Frontal cortex (tissue), 4 donors: ENCODE results near the gene APOBEC2. TPM values are rescaled to one million over a fixed set of nuclear protein-coding genes. Genes with fewer than 3 reads are reported as not detected.
"Not testable (repeated sequence)": the region's sequence is repeated elsewhere in the genome, so short reads cannot be mapped to it uniquely, and the experiment has no call there.

Experiments used
- DNase-seq, 2 donors: peaks; one replicate each; pipeline ENCODE4 v3.0.0; 2012; ENCODE audit warnings: low spot score in 2 of 2
- FAIRE-seq: peaks from 2 replicates; lab custom pipeline; 2012; peaks lifted over from hg19 to GRCh38; lab: Jason Lieb, UNC
- total RNA-seq: library from RNA; depleted of rRNA; stranded (reverse); fragments of >200 nt; gene quantifications from one replicate; pipeline ENCODE4 v1.2.3, GENCODE V29; 2014
- donor health status: control.
- donor health status: control.
- donor health status: control.

Gene APOBEC2
- total RNA-seq: not detected

GRCh38 chr6:41053041-41053440, at the start of gene APOBEC2:
APOBEC2 (plus strand) TSS chr6:41053202; CDS start chr6:41053348, 146 bp downstream.
- DNase-seq: no peak
- FAIRE-seq: no peak

- not testable (repeated sequence) for DNase-seq, FAIRE-seq
These were observed 46.8 kb upstream of the APOBEC2 start for GRCh38 chr6:41006217-41006616.

- FAIRE-seq, DNase-seq: not testable (repeated sequence)
These were observed 46.0 kb upstream of the APOBEC2 start for GRCh38 chr6:41006980-41007379.

GRCh38 chr6:41008011-41008410, 45.0 kb upstream of the APOBEC2 start:
- no peak for DNase-seq
- FAIRE-seq: no peak

- no peak for DNase-seq
- no peak for FAIRE-seq
These were observed 43.3 kb upstream of the APOBEC2 start for GRCh38 chr6:41009669-41010068.

GRCh38 chr6:41011673-41012072, 41.3 kb upstream of the APOBEC2 start:
- no peak for FAIRE-seq
- DNase-seq: no peak

- FAIRE-seq (no peak), DNase-seq (no peak)
These were observed 39.4 kb upstream of the APOBEC2 start for GRCh38 chr6:41013466-41014153.

- DNase-seq (no peak), FAIRE-seq (no peak)
These were observed 38.2 kb upstream of the APOBEC2 start for GRCh38 chr6:41014780-41015179.

- FAIRE-seq, DNase-seq: not testable (repeated sequence)
These were observed 37.1 kb upstream of the APOBEC2 start for GRCh38 chr6:41015860-41016259.

- DNase-seq: no peak
- no peak for FAIRE-seq
These were observed 35.3 kb upstream of the APOBEC2 start for GRCh38 chr6:41017663-41018062.

- no peak for FAIRE-seq
These were observed 31.2 kb upstream of the APOBEC2 start for GRCh38 chr6:41021832-41022231.

GRCh38 chr6:41022294-41022693, 30.7 kb upstream of the APOBEC2 start:
- FAIRE-seq: no peak
- no peak for DNase-seq

More at GRCh38 chr6:41021832-41022231, 31.2 kb upstream of the APOBEC2 start:
- peak in 1 of 2 donors; percentile 38 for DNase-seq

- DNase-seq (no peak), FAIRE-seq (no peak)
These were observed 29.9 kb upstream of the APOBEC2 start for GRCh38 chr6:41023114-41023513.

GRCh38 chr6:41025966-41026530, 27.0 kb upstream of the APOBEC2 start:
- DNase-seq (no peak), FAIRE-seq (no peak)

- FAIRE-seq: no peak
These were observed 25.8 kb upstream of the APOBEC2 start for GRCh38 chr6:41027241-41027640.

GRCh38 chr6:41027799-41028560, 25.0 kb upstream of the APOBEC2 start:
- no peak for FAIRE-seq
- DNase-seq: peak; percentile 78 to 90

More at GRCh38 chr6:41027241-41027640, 25.8 kb upstream of the APOBEC2 start:
- DNase-seq: no peak

- no peak for FAIRE-seq
- DNase-seq: no peak
These were observed 24.2 kb upstream of the APOBEC2 start for GRCh38 chr6:41028561-41029412.

GRCh38 chr6:41032830-41033229, 20.2 kb upstream of the APOBEC2 start:
- DNase-seq (no peak), FAIRE-seq (no peak)

GRCh38 chr6:41033776-41034175, 19.2 kb upstream of the APOBEC2 start:
- DNase-seq (no peak), FAIRE-seq (no peak)

GRCh38 chr6:41036186-41036585, 16.8 kb upstream of the APOBEC2 start:
- FAIRE-seq: no peak
- no peak for DNase-seq
